GM23338 (cell line): ENCODE measurements around the gene TAS2R8. TPM values are rescaled to one million over a fixed set of nuclear protein-coding genes. Genes with fewer than 3 reads are reported as not detected.

Experiments used
- ATAC-seq: fragments of 200-7000 bp; cut with Tn5 transposase; 3 replicates; pipeline ENCODE4 v1.9.1; 2020
- DNase-seq: peaks from one replicate; pipeline ENCODE4 v3.0.0-alpha.2; 2015; ENCODE audit warnings: low spot score
- H2AFZ ChIP-seq: fragments of 200-600 bp; sonication (generic); 2 replicates; pipeline ENCODE4 v1.8.0; 2016; ENCODE audit warnings: antibody characterized with exemption, mild to moderate bottlenecking, moderate library complexity
- H3F3A ChIP-seq: fragments of 200-600 bp; sonication (generic); replicated peaks from 2 replicates; pipeline ENCODE4 v1.8.0; 2017; ENCODE audit warnings: antibody characterized with exemption, mixed run types, low read depth
- H3K27ac ChIP-seq: fragments of 200-600 bp; sonication (generic); 2 replicates; pipeline ENCODE4 v1.6.1; 2016; ENCODE audit warnings: low read depth
- H3K27me3 ChIP-seq: fragments of 200-600 bp; sonication (generic); 2 replicates; pipeline ENCODE4 v1.8.0; 2016; ENCODE audit warnings: mild to moderate bottlenecking, mixed run types, moderate library complexity; ENCODE audit not compliant: insufficient read depth
- H3K36me3 ChIP-seq: fragments of 200-600 bp; sonication (generic); 2 replicates; pipeline ENCODE4 v1.8.0; 2016; ENCODE audit warnings: mild to moderate bottlenecking; ENCODE audit not compliant: insufficient read depth
- H3K4me1 ChIP-seq: fragments of 200-600 bp; sonication (generic); 2 replicates; pipeline ENCODE4 v1.8.0; 2016; ENCODE audit warnings: mild to moderate bottlenecking, moderate library complexity; ENCODE audit not compliant: insufficient read depth
- H3K4me2 ChIP-seq: fragments of 200-600 bp; sonication (generic); 2 replicates; pipeline ENCODE4 v1.7.1; 2017; ENCODE audit warnings: mixed run types
- H3K4me3 ChIP-seq: fragments of 200-600 bp; sonication (generic); 2 replicates; pipeline ENCODE4 v1.6.1; 2016; ENCODE audit warnings: mixed run types
- H3K79me2 ChIP-seq: fragments of 200-600 bp; sonication (generic); replicated peaks from 2 replicates; pipeline ENCODE4 v1.8.0; 2017; ENCODE audit warnings: mild to moderate bottlenecking; ENCODE audit not compliant: insufficient read depth
- H3K9me2 ChIP-seq: fragments of 200-600 bp; sonication (generic); 2 replicates; pipeline ENCODE4 v1.8.0; 2017; ENCODE audit not compliant: insufficient read depth
- H4K20me1 ChIP-seq: fragments of 200-600 bp; sonication (generic); replicated peaks from 2 replicates; pipeline ENCODE4 v1.8.0; 2017; ENCODE audit warnings: mild to moderate bottlenecking; ENCODE audit not compliant: insufficient read depth
- H3K27ac Mint-ChIP-seq: 2 replicates; pipeline ENCODE4 v1.8.0; 2020; ENCODE audit warnings: inconsistent platforms, mild to moderate bottlenecking, moderate library complexity, mixed read lengths
- H3K27me3 Mint-ChIP-seq: 3 replicates; pipeline ENCODE4 v1.8.0; 2022; ENCODE audit warnings: low read depth, mild to moderate bottlenecking, moderate library complexity, mixed read lengths, inconsistent platforms; ENCODE audit not compliant: insufficient read depth, poor library complexity
- H3K36me3 Mint-ChIP-seq: 3 replicates; pipeline ENCODE4 v1.8.0; 2021; ENCODE audit warnings: low read depth, mild to moderate bottlenecking, inconsistent platforms, moderate library complexity, mixed read lengths
- H3K4me1 Mint-ChIP-seq: 3 replicates; pipeline ENCODE4 v1.8.0; 2020; ENCODE audit warnings: mild to moderate bottlenecking, inconsistent platforms, mixed read lengths
- H3K4me3 Mint-ChIP-seq: 3 replicates; pipeline ENCODE4 v1.8.0; 2021; ENCODE audit warnings: moderate library complexity, mild to moderate bottlenecking, inconsistent platforms, mixed read lengths
- H3K9me3 Mint-ChIP-seq: 3 replicates; pipeline ENCODE4 v1.8.0; 2020; ENCODE audit warnings: moderate library complexity, mild to moderate bottlenecking, inconsistent platforms, mixed read lengths
- CREB1 ChIP-seq: fragments of 250-450 bp; sonication (Bioruptor Pico); IDR thresholded peaks from 2 replicates; pipeline ENCODE4 v1.5.0; 2020; ENCODE audit warnings: low read depth, mild to moderate bottlenecking, moderate library complexity
- ETS1 ChIP-seq: IDR thresholded peaks from 2 replicates; pipeline ENCODE4 v1.6.1; 2016; ENCODE audit warnings: antibody characterized with exemption
- EZH2 ChIP-seq: fragments of 200-600 bp; sonication (generic); IDR thresholded peaks from one replicate; pipeline ENCODE4 v1.8.0; 2017; ENCODE audit warnings: antibody characterized with exemption, mild to moderate bottlenecking, low read depth; ENCODE audit not compliant: unreplicated experiment
- JUNB ChIP-seq: IDR thresholded peaks from one replicate; pipeline ENCODE4 v1.6.1; 2016; ENCODE audit warnings: antibody characterized with exemption; ENCODE audit not compliant: unreplicated experiment
- NANOG ChIP-seq: IDR thresholded peaks from 2 replicates; pipeline ENCODE4 v1.6.1; 2016; ENCODE audit warnings: antibody characterized with exemption, borderline replicate concordance
- ZNF331 ChIP-seq: fragments of 250-450 bp; sonication (Bioruptor Pico); IDR thresholded peaks from 2 replicates; pipeline ENCODE4 v1.5.0; 2020; ENCODE audit warnings: low read depth, mild to moderate bottlenecking, moderate library complexity
- ZNF462 ChIP-seq: fragments of 250-450 bp; sonication (Bioruptor Pico); IDR thresholded peaks from 2 replicates; pipeline ENCODE4 v1.5.0; 2020; ENCODE audit warnings: mild to moderate bottlenecking, moderate library complexity
- polyA plus RNA-seq: library from polyadenylated mRNA; unstranded; fragments of >200 nt; fragmentation: Nextera tagmentation; extraction: Ambion mirVana; gene quantifications from 2 replicates; pipeline ENCODE4 v1.2.1, GENCODE V29; 2016
- total RNA-seq: library from RNA; depleted of rRNA; stranded (reverse); fragments of >200 nt; shearing (Covaris generic); gene quantifications from 2 replicates; pipeline ENCODE4 v1.2.3, GENCODE V29; 2014

The TAS2R8 gene
- total and polyA plus RNA-seq, 2 experiments from 2014 or later, result not detected

- TF ChIP-seq ETS1 (no peak), ZNF462 (CRISPR knock-in tag) (no peak), EZH2 (no peak), NANOG (no peak), JUNB (no peak), CREB1 (CRISPR knock-in tag) (no peak), ZNF331 (no peak)
Measured at GRCh38 chr12:10759657-10760056, 47.4 kb downstream of the TAS2R8 start (continued).

GRCh38 chr12:10756194-10756593, 50.9 kb downstream of the TAS2R8 start:
- TF ChIP-seq ZNF331, result no peak
- TF ChIP-seq NANOG, result no peak
- TF ChIP-seq EZH2, result no peak
- no peak for TF ChIP-seq JUNB
- no peak for TF ChIP-seq ZNF462 (CRISPR knock-in tag)
- TF ChIP-seq CREB1 (CRISPR knock-in tag), result no peak
- H4K20me1 ChIP-seq, result no peaks in the 10 kb centered on the region
- DNase-seq (no peak), ATAC-seq (no peak)
- H3F3A ChIP-seq, result no peaks in the 10 kb centered on the region
- Mint-ChIP-seq H3K4me1 (no peaks in the 10 kb centered on the region), H3K27me3 (no peaks in the 10 kb centered on the region), H3K4me3 (no peak overlapping the region), H3K27ac (no peak overlapping the region), H3K9me3 (peaks cover 30% of the 10 kb centered on the region), H3K36me3 (peaks cover 14% of the 10 kb centered on the region)
- H2AFZ ChIP-seq, result no peak overlapping the region
- no peak overlapping the region for H3K4me3 ChIP-seq
- no peaks in the 10 kb centered on the region for H3K9me2 ChIP-seq
- H3K27ac ChIP-seq, result no peak overlapping the region
- H3K4me1 ChIP-seq, result no peaks in the 10 kb centered on the region
- H3K27me3 ChIP-seq, result no peaks in the 10 kb centered on the region
- H3K4me2 ChIP-seq, result no peak overlapping the region
- H3K79me2 ChIP-seq, result no peaks in the 10 kb centered on the region
- no peaks in the 10 kb centered on the region for H3K36me3 ChIP-seq
